NCI-H1105 (cell line): ENCODE measurements around the gene SLCO3A1.
A peak's percentile ranks its signal among the peaks of the same experiment; 100 is the strongest.

Experiments
- DNase-seq: peaks from one replicate; lab custom pipeline; 2025; lab: John Stamatoyannopoulos, UW

Gene SLCO3A1

DNA sequence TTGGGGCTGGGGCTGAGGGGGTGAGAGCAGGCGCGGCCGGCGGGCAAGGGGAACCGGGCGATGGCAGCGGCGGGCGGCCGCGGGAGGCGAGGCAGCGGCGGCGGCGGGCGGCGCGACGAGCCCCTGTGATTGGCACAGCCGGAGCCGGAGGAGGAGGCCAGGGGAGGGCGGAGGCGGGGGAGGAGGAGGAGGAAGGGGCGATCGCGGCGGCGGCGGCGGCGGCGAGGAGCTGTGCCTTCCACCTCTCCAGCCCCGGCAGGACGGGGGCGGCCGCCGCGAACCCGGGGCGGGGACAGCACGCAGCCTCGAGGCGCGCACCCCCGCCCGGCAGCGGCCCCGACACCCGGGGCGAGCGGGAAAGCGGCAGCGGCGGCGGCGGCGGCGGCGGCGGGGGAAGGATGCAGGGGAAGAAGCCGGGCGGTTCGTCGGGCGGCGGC is at the start of gene SLCO3A1:
Gene SLCO3A1 (plus strand): TSS at position 198 of the 437 bp plus-strand sequence.
- DNase-seq, result peak; percentile 49

DNA sequence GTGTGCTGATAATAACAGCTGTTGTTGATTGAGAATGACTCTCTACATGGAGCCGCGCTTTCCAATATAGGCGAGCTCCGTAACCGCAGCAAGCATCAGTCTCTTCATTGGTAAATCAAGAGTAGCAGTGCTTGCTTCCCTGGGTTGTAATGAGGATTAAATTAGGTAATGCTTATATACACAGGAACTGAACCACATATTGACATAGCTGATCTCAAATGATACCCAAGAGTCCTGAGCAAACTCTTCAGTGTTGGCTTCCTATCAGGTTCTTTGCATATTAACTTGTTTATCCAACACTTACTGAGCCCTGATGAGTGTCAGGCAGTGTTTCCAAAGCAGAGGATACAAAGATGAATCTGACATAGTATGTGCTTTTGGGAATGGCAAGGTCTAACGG is 46.4 kb upstream of the SLCO3A1 start:
- no peak for DNase-seq

DNA sequence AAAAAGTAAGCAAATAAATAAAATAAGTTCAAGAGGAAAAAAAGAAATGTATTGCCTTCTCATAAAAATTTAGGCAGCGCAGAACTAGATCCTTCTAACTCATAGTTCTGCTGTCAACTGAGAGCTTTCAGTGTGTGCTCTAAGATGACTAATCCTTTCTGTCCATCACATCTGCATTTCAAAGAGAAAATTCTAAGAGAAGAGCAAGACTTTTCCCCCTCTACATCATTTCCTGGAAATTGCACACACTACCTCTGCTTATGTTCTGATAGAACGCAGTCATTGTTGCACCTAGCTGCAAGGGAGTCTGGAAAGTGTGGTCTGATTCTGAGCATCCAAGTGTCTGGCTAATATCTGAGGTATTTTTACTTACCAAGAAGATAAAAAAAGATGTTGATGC is 39.6 kb upstream of the SLCO3A1 start:
- no peak for DNase-seq

DNA sequence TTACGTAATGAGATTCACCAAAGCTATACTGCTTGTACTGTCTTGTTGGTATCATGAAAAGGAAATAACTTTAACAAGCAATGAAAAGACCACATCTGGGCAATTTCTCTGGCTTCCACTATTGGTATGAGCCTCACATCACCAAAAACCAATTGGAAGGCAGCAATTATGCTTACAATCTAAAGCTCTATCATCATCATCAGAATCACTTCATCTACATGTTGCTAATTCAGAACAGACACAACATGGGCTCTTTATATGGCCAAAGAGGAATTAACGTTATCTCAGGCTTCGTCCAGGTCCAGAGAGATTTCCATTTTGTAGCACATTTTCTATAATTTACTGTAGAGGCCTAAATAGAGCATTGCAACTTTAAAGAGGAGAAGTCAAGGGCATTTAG is 36.6 kb upstream of the SLCO3A1 start:
- no peak for DNase-seq

DNA sequence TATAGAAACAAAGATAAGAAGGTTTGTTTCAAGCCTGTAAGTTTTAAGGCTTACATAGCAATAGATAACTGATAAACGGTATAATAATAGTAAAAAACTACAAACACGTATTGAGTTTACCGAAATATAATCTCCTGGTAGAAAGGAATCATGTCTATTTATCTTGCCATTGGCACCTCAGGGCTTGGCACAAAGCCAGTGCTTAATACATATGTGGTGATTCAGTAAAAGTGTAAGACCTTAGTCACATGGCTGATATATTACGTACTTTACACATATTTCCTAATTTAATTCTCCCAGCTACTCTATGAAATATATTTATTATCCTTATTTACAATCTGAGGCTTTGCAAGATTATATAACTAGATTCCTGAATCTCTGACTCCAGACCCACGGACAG is 32.0 kb upstream of the SLCO3A1 start:
- DNase-seq, result no peak

DNA sequence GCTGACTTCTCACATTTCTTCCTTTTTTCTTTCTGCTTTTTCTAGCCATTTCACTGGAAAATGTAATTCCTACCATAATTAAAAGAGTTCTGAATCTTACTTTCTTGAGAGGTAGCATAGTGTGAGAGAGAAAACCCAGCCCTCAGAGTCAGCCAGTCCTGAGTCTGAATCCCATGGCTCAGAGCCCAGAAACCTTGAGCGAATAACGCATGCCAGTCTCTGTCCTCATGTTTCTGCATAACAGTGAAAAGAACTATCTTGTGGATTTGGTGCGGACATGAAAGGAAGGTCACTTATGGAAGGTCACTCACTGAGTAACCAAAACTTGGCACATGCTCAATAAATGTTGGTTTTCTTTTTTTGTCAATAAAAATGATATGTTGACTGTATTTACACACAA is 29.3 kb upstream of the SLCO3A1 start:
- no peak for DNase-seq

DNA sequence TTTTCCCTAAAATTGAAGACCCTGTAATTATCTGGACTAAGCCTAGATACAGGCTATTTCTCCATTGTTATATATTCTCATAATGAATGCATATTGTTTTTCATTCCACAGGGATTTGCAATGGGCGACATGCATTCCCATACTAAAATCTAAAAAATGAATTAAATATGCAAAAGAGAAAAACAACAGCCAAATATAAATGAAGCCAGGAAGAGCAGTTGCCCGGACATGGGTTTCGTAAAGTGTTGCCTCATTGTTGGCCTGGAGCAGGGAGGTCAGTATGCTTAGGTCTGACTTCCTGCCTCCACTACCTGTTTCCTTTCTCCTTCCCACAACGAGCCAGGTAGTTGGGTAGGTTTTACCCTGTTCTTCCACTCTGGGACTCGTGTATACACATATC is 27.1 kb upstream of the SLCO3A1 start:
- DNase-seq, result no peak

DNA sequence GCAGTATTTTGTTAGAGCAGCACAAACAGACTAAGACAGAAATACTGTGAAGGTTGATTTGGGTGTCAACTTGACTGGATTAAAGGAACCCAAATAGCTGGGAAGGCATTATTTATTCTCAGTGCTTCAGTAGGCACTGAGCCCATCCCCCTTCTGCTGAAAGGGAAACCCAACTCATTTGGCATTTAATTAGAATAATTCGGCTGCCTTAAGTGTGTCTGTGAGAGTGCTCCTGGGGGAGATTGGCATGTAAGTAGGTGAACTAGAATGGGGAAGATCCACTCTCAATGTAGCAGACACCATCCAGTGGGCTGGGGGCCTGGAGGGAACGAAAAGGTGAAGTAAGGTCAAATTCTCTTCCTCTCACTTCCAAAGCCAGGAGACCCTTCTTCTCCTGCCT is 20.5 kb upstream of the SLCO3A1 start:
- no peak for DNase-seq

DNA sequence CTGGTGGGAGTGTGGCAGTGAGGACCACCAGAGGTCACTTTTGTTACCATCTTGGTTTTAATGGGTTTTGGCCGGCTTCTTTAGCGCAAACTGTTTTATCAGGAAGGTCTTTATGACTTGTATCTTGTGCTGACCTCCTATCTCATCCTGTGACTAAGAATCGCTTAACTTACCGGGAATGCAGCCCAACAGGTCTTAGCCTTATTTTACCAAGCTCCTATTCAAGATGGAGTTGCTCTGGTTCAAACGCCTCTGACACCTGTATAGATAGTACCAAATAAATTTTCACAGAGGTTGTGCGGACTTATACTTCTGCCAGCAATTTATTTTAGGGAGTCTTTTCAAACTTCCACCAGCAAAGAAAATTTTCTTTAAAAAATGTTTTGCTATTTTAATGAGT is 13.6 kb upstream of the SLCO3A1 start:
- DNase-seq, result no peak

DNA sequence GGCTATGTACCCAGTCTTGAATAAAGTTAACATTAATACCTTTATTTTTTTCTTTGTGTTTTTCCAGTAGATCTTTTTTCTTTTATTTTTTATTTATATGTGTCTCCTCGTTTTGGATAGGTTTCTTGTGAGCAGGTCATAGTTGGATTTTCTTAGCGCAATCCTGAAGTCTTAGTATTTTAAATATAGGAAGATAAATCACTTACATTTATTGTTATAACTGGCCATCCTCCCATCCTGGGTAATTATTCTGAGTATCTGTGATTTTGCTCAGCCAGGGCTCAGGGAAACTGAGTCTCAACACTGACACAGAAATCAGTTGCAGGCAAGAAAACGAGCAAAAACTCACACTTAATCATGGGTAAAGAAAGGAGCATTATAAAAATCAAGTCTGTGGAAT is 11.6 kb upstream of the SLCO3A1 start:
- DNase-seq, result no peak

DNA sequence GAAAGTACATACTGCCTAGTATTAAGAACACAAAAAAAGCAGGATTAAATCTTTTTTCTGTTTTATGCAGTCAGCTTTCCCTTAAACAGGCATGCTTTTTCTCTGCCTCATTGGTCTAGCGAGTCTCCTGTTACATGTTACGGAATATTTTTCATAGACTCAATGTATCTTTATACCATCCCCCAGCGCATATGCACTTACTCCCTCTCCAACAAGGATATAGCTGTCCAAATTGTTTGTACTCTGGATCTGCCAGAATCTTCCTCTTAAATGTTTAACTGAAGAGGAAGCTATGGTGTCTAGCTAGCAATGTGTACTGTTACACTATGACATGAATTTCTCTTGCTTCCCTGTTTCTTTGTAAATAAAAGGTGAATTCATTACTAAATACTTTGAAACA is 9.2 kb upstream of the SLCO3A1 start:
- DNase-seq, result no peak

DNA sequence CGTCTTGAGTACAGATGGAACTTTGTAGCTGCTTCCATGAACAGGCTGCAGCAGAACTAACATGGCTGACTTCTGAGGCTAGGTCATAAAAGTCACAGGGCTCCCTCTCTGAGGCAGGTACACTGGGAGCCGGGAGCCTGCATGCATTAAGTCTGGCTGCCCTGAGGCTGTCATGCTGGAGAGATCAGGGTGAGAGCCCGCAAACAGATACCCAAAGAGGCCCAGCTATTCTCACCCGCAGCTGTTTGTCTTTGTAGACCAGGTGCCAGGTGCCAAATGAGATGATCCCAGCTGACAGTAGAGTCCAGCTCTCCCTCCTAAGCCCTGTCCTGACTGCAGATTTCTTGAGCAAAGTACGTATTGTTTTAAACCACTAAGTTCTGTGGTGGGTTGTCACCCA is 8.6 kb upstream of the SLCO3A1 start:
- DNase-seq, result no peak

DNA sequence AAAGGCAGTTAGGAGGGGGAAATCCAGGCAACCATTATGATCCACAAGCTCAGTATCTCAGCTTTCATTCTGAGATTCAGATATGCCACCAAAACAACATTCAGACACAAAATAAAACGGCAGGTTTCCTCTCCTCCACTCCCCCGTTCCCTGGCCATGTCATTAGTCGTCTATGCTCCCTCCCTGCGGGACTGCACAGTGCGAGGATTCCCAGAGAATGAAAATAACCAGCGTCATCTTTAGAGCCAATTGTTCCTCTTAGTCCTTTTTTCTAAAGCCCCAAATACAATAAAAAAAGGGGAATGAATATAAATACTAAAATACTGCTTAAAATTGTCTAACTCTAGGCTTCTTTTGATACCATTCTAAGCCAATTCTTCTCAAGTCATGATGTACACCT is 7.8 kb upstream of the SLCO3A1 start:
- DNase-seq, result no peak

DNA sequence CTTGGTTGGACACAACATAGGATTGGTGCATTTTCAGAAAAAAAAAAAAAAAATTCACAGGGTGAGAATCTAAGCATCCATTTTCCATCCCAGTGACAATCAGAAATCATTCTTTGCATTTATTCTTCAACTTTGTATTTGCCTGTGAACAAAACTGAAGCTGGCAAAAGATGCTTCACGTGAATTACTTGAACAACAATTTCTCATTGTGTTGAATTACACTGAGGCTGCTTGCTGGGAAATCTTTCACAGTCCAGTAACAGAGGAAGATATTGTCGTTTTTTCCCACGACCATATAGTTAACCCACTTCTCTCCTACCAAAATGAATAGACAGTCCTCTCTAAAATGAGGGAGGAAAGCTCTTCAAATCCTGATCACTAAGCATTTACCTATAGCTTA is 4.3 kb upstream of the SLCO3A1 start:
- DNase-seq, result no peak

DNA sequence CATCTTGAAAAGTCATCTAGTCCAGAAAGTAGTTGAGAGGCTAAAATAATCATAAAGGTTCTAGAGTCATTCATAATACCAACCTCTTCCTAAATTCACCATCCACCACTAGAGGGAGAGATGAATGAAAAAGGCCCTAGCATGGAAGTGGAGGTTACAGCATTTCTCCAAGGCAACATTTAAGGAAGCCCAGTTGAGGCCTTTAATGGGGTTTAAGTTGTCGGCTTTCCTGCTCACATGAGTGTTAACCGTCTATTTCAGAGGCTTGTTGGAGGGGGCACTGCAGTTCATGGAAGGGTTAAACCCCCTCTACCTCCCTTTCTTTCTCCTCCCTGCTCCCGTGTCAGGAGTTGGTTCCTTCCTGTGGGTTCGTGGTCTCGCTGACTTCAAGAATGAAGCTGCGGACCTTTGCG is 3.8 kb upstream of the SLCO3A1 start:
- no peak for DNase-seq

DNA sequence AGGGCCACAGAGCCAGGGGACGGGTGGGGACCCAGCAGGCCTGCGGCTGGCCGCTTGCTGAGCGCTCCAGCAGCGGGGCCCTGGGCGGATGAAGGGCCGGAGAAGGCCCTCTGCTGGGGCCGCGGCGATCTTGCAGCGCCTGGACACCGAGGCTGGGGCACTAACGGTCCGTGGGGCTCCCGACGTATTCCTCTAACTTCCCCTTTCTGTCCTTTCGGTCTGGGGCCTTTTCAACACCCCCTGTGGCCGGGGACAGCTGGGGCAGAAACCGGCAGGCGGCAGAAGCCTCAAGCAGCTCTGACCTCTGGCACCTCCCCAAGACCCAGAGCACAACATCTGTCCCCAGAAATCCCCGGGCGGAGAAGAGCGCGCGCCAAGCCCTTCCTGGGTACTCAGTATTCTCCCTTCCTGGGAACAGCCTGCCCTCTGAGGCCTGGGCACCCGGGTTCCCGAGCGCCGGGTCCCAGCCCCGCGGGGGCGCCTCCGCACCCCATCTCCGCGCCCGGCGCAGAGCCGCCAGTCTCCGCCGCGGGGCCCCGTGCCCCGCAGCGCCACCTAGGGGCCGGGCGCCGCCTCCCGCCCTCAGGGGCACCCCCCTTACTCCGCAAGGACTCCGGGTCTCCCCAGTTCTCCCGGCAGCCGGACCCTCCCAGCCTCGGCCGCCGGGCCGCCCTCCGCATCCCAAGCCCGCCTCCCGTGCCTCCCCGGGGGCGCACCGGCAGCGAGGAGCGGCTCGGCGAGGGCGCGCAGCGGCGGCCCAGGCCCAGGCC is 582 bp upstream of the SLCO3A1 start:
- DNase-seq, result no peak

DNA sequence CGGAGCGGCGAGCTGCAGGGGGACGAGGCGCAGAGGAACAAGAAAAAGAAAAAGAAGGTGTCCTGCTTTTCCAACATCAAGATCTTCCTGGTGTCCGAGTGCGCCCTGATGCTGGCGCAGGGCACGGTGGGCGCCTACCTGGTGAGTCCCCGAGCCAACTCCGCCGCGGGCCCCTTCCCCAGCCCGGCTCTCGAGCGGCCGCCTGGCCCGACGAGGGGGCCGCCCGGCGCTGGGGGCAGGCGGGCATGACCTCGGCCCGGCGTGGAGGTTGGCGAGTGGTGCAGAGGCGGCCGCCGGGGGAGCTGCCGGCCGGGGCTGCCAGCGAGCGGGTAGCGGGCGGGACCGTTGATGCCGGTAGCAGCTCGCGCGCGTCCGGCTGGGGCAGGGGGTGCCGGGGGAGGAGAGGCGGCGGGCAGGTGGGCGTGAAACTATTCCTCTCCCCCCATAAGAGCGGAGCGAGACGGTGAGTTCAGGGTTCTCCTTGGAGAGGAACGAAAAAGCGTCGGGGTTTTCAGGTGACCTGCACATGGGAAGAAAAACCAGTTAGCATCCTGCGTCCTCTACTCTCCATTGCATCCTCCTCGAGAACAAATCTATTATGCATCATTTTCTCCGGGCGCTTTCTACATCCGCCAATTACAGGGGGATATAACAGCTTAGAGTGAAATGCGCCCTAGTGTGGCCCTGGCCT is 585 bp downstream of the SLCO3A1 start:
- peak; percentile 24 for DNase-seq

DNA sequence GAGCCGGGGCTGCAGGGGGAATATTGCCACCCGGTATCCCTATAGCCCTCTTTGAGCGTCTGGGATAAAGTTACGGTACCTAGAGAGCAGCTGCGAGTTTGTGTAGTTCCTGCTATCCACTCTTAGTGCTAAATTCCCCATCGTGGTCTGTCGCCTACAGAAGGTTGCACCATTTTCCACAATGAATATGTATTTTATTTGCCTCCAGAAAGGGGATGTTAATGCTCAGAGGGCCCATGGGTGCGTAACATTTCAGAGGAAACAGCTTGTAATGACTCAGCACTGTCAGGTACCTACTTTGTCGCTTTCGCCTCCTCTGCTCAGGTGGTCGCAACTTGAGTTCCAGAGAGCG is 1.1 kb downstream of the SLCO3A1 start:
- no peak for DNase-seq

DNA sequence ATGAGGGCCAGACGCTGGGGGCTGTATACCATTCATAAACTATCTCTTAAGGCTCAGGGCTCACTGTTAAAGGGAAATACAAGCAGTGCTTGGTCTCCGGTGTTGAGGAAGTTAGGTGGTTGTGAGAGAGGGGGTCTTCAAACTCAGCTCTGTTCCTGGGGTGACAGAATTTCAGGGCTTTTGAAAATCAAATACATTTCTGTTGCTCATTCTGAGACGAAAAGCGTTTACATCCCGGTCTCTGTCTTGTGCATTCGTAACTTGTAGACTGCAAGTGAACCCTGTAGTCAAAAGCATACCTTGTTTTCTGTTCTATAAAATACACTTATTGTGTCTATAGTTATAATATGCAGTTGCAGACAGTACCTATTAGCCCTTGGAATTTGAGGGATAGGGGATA is 1.7 kb downstream of the SLCO3A1 start:
- DNase-seq, result no peak

DNA sequence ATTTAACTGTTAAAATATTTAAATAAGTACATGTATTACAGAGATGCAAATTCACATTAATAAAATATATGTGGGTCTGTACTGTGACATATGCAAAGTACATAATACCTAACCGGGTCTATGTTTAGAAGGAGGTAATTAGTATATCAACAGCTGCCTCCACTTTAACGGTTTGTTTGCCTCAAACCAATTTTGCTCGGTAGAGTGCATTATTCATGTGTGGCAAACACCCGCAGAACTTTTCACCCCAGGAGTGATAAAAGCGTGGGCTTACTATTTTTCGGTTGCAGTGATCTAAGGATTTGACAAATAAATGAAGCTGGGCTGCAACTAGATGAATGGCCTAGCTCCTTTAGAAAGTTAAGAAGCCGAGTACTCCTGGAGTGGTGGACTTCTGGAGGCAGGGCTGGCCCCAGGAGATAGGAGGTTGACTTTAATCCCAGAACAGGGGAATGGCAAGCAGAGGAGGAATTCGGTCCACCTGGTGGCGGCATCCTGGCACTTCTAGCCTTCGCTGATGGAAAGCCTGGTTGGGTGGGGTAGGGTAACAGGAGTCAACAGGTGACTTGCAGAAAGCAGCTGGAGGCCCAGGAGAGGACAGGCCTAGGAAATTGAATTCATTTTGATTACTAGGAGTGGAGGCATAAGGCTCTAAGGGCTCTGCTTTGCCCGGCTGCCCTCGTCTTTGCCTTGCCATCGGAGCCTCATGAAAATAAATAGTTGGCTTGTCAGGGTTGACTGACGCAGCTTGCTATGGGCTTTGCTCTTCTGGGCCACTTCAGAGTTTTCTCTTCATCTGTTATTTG is 2.4 kb downstream of the SLCO3A1 start:
- peak; percentile 70 for DNase-seq

DNA sequence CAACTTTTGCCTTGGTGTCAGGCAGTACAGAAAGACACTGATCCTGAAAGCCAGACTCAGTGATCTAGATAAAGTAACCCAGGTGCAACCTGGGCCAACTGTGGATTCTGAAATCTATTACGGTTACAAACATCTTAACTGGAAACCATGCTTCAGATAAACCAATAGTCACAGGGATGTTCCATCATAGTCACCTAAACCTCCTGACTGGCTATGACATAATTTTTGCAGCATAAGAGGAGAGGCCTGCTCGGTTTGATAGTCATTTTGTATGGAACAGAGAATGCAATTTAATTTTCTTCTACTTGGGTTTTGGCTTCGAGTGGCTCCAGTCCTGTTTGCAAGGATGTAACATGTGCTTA is 3.7 kb downstream of the SLCO3A1 start:
- DNase-seq, result no peak

DNA sequence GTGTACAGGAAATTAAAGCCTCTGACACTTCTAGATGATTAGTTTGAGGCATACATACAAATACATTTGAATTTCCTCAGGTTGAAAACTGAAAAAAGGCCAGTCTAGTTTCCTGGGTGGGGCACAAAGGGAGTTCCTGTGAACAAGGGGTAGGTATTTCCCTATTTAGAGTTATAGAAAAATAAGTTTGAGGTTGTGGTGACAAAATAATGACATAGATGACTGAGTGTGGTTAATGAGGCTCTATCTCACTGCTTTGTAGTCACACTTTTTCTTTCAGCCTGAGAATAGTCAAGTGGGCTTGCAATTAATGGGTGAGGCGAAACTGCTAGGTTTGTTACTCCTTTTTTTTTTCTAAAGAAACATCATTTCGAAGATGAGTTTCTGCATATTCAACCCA is 4.3 kb downstream of the SLCO3A1 start:
- no peak for DNase-seq

DNA sequence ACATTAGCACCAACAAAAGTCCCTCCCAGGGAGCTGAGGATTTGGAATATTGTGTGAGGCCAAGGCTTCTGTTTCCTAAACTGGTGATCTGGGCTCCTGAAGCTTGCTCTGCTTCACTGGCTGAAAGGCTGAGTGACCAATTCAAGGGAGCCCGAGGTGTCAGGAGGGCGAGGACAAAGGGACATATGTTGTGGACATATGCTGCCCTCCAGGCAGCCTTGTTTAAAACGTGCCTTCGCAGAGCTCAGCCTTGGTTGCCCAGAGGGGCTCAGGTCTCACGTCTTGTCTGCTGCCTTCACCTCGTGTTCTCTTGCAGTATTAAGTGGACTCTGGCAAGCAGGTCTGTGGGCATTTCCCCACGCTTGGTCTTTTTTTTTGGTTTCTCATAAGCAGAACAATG is 7.0 kb downstream of the SLCO3A1 start:
- DNase-seq, result no peak
